HL-60 (cell line): ENCODE results near the gene SUSD1.

Source experiments
- DNase-seq, 2 experiments: peaks; one replicate each; pipeline ENCODE4 v3.0.0-alpha.2; 2010 to 2020; ENCODE audit warnings: low read depth in 1 of 2, low spot score in 1 of 2
- H3K27ac ChIP-seq: fragments of 250-450 bp; sonication (Bioruptor Pico); replicated peaks from 2 replicates; pipeline ENCODE4 v1.5.1; 2020; ENCODE audit warnings: mild to moderate bottlenecking, moderate library complexity
- H3K27me3 ChIP-seq: fragments of 250-450 bp; sonication (Bioruptor Pico); 2 replicates; pipeline ENCODE4 v1.5.1; 2021; ENCODE audit warnings: mild to moderate bottlenecking, moderate library complexity; ENCODE audit not compliant: insufficient read depth, poor library complexity, severe bottlenecking
- H3K4me3 ChIP-seq: replicated peaks from 2 replicates; pipeline ENCODE4 v1.5.1; 2011; ENCODE audit warnings: mild to moderate bottlenecking, control low read depth, low read length; ENCODE audit not compliant: insufficient read depth
- GABPA ChIP-seq: IDR thresholded peaks from 2 replicates; pipeline ENCODE4 v1.6.1; 2012; ENCODE audit warnings: low read depth
- POLR2AphosphoS5 ChIP-seq: IDR thresholded peaks from 2 replicates; pipeline ENCODE4 v1.6.1; 2012; ENCODE audit warnings: low read depth
- REST ChIP-seq: IDR thresholded peaks from 2 replicates; pipeline ENCODE4 v1.6.1; 2012; ENCODE audit warnings: low read depth; ENCODE audit not compliant: insufficient replicate concordance
- SPI1 ChIP-seq: IDR thresholded peaks from 2 replicates; pipeline ENCODE4 v1.6.1; 2012; ENCODE audit warnings: low read depth, mild to moderate bottlenecking, borderline replicate concordance
- TF ChIP-seq, protein P1 (sequence below): IDR thresholded peaks from one replicate; pipeline ENCODE4 v1.5.1; 2011; ENCODE audit warnings: low read length, control low read depth, inconsistent platforms; ENCODE audit not compliant: insufficient read depth

Gene SUSD1

DNA sequence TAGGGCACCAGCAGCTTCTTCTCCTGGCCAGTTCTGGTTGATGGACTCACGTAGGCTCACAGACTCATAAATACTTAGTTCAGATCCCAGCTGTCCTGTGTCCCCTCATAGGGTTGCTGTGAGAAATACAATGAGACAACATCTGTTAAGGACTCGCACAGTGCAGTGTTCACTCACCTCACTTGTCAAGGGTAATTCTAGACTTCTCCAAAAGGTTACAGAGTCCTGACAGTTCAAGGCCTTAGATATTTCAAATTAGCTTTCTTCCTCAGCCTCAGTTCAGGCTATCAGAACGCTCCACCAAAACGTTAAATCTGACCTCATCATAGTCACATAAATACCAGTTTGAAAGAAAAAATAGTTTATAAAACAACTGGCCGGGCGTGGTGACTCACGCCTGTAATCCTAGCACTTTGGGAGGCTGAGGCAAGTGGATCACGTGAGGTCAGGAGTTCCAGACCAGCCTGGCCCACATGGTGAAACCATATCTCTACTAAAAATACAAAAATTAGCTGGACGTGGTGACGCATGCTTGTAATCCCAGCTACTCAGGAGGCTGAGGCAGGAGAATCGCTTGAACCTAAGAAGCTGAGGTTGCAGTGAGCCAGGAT lies 172.1 kb downstream of the SUSD1 start:
- Histone ChIP-seq H3K27me3 (no peaks in the 10 kb centered on the region), H3K4me3 (no peak overlapping the region), H3K27ac (no peak overlapping the region)
- no peak for DNase-seq
- TF ChIP-seq SPI1 (no peak), POLR2AphosphoS5 (no peak), GABPA (no peak), REST (no peak)
- TF ChIP-seq, protein P1, sequence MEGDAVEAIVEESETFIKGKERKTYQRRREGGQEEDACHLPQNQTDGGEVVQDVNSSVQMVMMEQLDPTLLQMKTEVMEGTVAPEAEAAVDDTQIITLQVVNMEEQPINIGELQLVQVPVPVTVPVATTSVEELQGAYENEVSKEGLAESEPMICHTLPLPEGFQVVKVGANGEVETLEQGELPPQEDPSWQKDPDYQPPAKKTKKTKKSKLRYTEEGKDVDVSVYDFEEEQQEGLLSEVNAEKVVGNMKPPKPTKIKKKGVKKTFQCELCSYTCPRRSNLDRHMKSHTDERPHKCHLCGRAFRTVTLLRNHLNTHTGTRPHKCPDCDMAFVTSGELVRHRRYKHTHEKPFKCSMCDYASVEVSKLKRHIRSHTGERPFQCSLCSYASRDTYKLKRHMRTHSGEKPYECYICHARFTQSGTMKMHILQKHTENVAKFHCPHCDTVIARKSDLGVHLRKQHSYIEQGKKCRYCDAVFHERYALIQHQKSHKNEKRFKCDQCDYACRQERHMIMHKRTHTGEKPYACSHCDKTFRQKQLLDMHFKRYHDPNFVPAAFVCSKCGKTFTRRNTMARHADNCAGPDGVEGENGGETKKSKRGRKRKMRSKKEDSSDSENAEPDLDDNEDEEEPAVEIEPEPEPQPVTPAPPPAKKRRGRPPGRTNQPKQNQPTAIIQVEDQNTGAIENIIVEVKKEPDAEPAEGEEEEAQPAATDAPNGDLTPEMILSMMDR = no peak

- H3K27me3 ChIP-seq = no peaks in the 10 kb centered on the region
- no peak for DNase-seq
- H3K4me3 ChIP-seq = no peak overlapping the region
- TF ChIP-seq POLR2AphosphoS5 (no peak), GABPA (no peak), REST (no peak), SPI1 (no peak)
- TF ChIP-seq, protein P1 = no peak
- H3K27ac ChIP-seq = no peak overlapping the region
These were observed 172.8 kb downstream of the SUSD1 start for GRCh38 chr9:112002131-112002846.

DNA sequence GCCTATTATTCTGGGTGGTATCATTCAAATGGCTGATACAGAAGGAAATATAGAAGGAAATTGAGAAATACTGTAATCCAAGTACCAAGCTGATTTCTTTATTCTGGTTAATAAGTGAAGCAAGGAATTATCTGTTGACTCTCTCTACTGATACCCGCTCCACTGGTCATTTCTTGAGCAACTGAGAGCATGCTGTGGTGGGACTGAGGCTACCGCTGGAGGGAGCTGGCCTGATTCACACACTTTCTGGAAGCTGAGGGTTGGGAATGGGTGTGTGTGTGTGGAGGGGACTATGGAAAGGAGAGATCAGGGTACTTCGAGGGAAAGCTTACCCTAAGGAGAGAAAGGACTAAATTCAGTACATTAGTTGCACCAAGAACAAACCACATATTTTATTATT lies 174.4 kb downstream of the SUSD1 start:
- no peak for TF ChIP-seq GABPA
- TF ChIP-seq SPI1 = no peak
- TF ChIP-seq, protein P1 = no peak
- no peak for TF ChIP-seq REST
- TF ChIP-seq POLR2AphosphoS5 = no peak
- Histone ChIP-seq H3K27me3 (no peaks in the 10 kb centered on the region), H3K4me3 (no peak overlapping the region), H3K27ac (no peak overlapping the region)
- DNase-seq = no peak
